ENCODE measurements around the gene DUSP1.
A peak's percentile ranks its signal among the peaks of the same experiment; 100 is the strongest.
"Not testable (repeated sequence)": the region's sequence is repeated elsewhere in the genome, so short reads cannot be mapped to it uniquely, and the experiment has no call there.

The DUSP1 gene

GRCh38 chr5:172797771-172798191 is 26.8 kb upstream of the DUSP1 start:
- DNase-seq (ENCODE audit: low spot score): no peak

- no peak for DNase-seq (ENCODE audit: low spot score)
Observed at GRCh38 chr5:172796306-172796705, 25.3 kb upstream of the DUSP1 start.

- DNase-seq (ENCODE audit: low spot score): peak; percentile 97
Observed at GRCh38 chr5:172795318-172795977, 24.5 kb upstream of the DUSP1 start.

GRCh38 chr5:172793577-172794488 is 22.8 kb upstream of the DUSP1 start:
- peak; percentile 51 for DNase-seq (ENCODE audit: low spot score)

GRCh38 chr5:172792701-172793570 is 21.9 kb upstream of the DUSP1 start:
- peak; percentile 64 for DNase-seq (ENCODE audit: low spot score)

GRCh38 chr5:172791726-172792445 is 20.9 kb upstream of the DUSP1 start:
- peak; percentile 49 for DNase-seq (ENCODE audit: low spot score)

GRCh38 chr5:172791286-172791685 is 20.3 kb upstream of the DUSP1 start:
- DNase-seq (ENCODE audit: low spot score): peak; percentile 68

- DNase-seq (ENCODE audit: low spot score): peak; percentile 36
Observed at GRCh38 chr5:172790496-172790889, 19.5 kb upstream of the DUSP1 start.

- peak; percentile 55 for DNase-seq (ENCODE audit: low spot score)
Observed at GRCh38 chr5:172789687-172790495, 18.9 kb upstream of the DUSP1 start.

GRCh38 chr5:172788771-172789686 is 18.0 kb upstream of the DUSP1 start:
- peak; percentile 42 for DNase-seq (ENCODE audit: low spot score)

- DNase-seq (ENCODE audit: low spot score): not testable (repeated sequence)
Observed at GRCh38 chr5:172787538-172787937, 16.5 kb upstream of the DUSP1 start.

GRCh38 chr5:172786736-172787462 is 15.9 kb upstream of the DUSP1 start:
- no peak for DNase-seq (ENCODE audit: low spot score)

- no peak for DNase-seq (ENCODE audit: low spot score)
Observed at GRCh38 chr5:172785429-172786088, 14.6 kb upstream of the DUSP1 start.

GRCh38 chr5:172784162-172784561 is 13.2 kb upstream of the DUSP1 start:
- not testable (repeated sequence) for DNase-seq (ENCODE audit: low spot score)

GRCh38 chr5:172783319-172783718 is 12.3 kb upstream of the DUSP1 start:
- DNase-seq (ENCODE audit: low spot score): not testable (repeated sequence)

GRCh38 chr5:172782169-172783039 is 11.4 kb upstream of the DUSP1 start:
- no peak for DNase-seq (ENCODE audit: low spot score)

- no peak for DNase-seq (ENCODE audit: low spot score)
Observed at GRCh38 chr5:172779691-172780341, 8.8 kb upstream of the DUSP1 start.
